ENCODE results near the gene HEPACAM.

HEPACAM gene

GRCh38 chr11:124900464-124900863 is 35.4 kb downstream of the HEPACAM start:
- DNase-seq, result no peak
- Mint-ChIP-seq H3K27ac (no peak overlapping the region), H3K4me1 (peaks cover 12% of the 10 kb centered on the region), H3K4me3 (no peak overlapping the region), H3K27me3 (peaks cover 51% of the 10 kb centered on the region), H3K36me3 (no peaks in the 10 kb centered on the region), H3K9me3 (no peaks in the 10 kb centered on the region)
- CTCF ChIA-PET, result no interaction called here

GRCh38 chr11:124899383-124900145 is 36.3 kb downstream of the HEPACAM start:
- DNase-seq, result no peak
- H3K27me3 Mint-ChIP-seq, result peaks cover 57% of the 10 kb centered on the region
- H3K9me3 Mint-ChIP-seq, result no peaks in the 10 kb centered on the region
- H3K4me3 Mint-ChIP-seq, result no peak overlapping the region
- no peaks in the 10 kb centered on the region for H3K36me3 Mint-ChIP-seq
- no peak overlapping the region for H3K27ac Mint-ChIP-seq
- peaks cover 12% of the 10 kb centered on the region for H3K4me1 Mint-ChIP-seq
- CTCF ChIA-PET, result no interaction called here

DNA sequence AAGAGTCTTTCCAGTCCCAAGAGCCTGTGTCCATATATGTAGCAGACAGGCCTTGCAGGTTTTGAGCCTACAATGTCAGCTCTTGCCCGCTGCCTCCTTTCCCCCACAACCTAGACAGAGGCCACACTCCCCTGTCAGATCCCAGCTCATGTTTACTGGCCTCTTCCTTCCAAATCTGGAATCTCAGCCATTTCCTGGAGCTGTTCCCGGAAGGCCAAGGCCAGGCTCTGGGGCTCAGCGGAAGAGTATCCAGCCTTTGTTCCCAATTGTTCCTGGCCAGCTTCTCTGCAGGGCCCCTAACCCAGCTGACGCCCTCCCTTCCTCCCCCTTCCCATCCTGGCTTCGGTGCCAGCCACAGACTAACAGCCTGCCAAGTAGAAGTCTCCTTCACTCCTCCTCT is 37.1 kb downstream of the HEPACAM start:
- H3K9me3 Mint-ChIP-seq, result no peaks in the 10 kb centered on the region
- no peak for DNase-seq
- H3K4me1 Mint-ChIP-seq, result peaks cover 12% of the 10 kb centered on the region
- CTCF ChIA-PET, result interaction anchor here (2.0 kb wide), 1 partner anchor 23 kb away, joined by 5 read pairs; no protein-coding TSS in a partner anchor
- no peaks in the 10 kb centered on the region for H3K36me3 Mint-ChIP-seq
- H3K27me3 Mint-ChIP-seq, result peaks cover 57% of the 10 kb centered on the region
- no peak overlapping the region for H3K27ac Mint-ChIP-seq
- no peak overlapping the region for H3K4me3 Mint-ChIP-seq

DNA sequence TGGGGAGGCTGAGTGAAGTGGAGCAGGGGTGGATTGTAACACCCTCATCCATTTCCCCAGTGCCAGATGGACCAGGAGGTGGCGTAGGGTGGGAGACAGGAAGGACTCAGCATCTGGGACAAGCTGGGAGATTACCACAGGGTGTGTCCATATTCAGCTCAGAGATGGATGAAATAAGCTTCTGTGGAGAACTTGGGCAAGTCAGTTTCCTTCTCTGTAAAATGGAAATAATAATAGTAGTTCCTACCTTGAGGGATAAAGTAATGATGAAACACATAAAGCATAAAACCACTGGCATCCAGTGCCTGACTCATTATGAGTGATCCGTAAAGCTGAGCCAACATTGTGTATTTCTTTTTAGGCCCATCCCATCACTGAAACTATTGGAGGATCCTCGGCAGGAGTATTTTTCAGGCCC is 37.6 kb downstream of the HEPACAM start:
- H3K36me3 Mint-ChIP-seq, result no peaks in the 10 kb centered on the region
- no peaks in the 10 kb centered on the region for H3K9me3 Mint-ChIP-seq
- H3K27me3 Mint-ChIP-seq, result peaks cover 57% of the 10 kb centered on the region
- no peak overlapping the region for H3K27ac Mint-ChIP-seq
- no peak overlapping the region for H3K4me3 Mint-ChIP-seq
- H3K4me1 Mint-ChIP-seq, result peaks cover 12% of the 10 kb centered on the region
- DNase-seq, result no peak
- CTCF ChIA-PET, result interaction anchor here (2.0 kb wide), 1 partner anchor 22 kb away, joined by 5 read pairs; no protein-coding TSS in a partner anchor

GRCh38 chr11:124897674-124898262 is 38.1 kb downstream of the HEPACAM start, which contains the start of gene ROBO4:
Gene ROBO4, minus strand, starts transcription at chr11:124897865. Its CDS starts 70 bp downstream, at chr11:124897795.
- Mint-ChIP-seq H3K4me1 (peaks cover 12% of the 10 kb centered on the region), H3K36me3 (no peaks in the 10 kb centered on the region), H3K27ac (no peak within 1 kb of the TSS), H3K27me3 (peaks cover 63% of the 10 kb centered on the region), H3K4me3 (no peak within 1 kb of the TSS), H3K9me3 (no peaks in the 10 kb centered on the region)
- CTCF ChIA-PET, result interaction anchor here (0.9 to 2.0 kb wide), 2 partner anchors 22 to 139 kb away, joined by 3 to 5 read pairs; no protein-coding TSS in a partner anchor
- no peak for DNase-seq

- no peaks in the 10 kb centered on the region for H3K36me3 Mint-ChIP-seq
- no peak overlapping the region for H3K27ac Mint-ChIP-seq
- peaks cover 12% of the 10 kb centered on the region for H3K4me1 Mint-ChIP-seq
- CTCF ChIA-PET, result interaction anchor here (0.9 to 2.0 kb wide), 2 partner anchors 21 to 138 kb away, joined by 3 to 5 read pairs; no protein-coding TSS in a partner anchor
- no peaks in the 10 kb centered on the region for H3K9me3 Mint-ChIP-seq
- peaks cover 62% of the 10 kb centered on the region for H3K27me3 Mint-ChIP-seq
- no peak for DNase-seq
- no peak overlapping the region for H3K4me3 Mint-ChIP-seq
Measured at GRCh38 chr11:124896821-124897391, 38.9 kb downstream of the HEPACAM start.

DNA sequence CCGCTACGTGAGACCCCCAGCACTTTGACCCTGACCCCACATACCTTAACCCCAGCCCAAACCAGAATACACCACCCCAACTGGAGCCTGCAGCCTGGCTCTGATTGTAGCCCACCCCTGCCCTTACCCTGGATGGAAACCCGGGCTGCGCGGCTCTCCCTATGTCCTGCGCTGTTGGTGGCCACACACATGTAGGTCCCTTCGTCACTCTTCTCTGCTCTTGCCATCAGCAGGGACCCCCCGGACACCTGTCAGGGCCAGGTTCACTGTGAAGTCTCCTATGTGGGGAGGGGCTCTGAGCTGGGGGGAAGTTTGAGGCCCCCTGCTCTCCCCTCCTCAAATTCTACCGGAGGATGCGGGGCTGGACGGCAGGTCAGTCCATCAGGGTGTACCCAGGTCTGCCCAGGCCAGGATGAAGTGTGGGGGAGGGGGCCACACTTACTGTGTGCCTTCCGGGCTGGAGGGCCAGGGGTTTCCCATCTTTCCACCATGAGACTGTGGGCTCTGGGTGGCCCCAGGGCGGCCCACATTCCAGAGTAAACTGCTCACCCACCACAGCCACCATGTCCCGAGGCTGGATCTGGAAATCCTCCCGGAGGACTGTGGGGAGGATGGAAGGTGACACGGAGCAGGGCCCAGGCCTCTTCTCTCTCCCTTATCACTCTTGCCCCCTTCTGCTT is 39.6 kb downstream of the HEPACAM start:
- no peak for DNase-seq
- CTCF ChIA-PET, result interaction anchor here (1.3 to 2.0 kb wide), 2 partner anchors 20 kb away, joined by 3 to 5 read pairs; no protein-coding TSS in a partner anchor
- Mint-ChIP-seq H3K27ac (no peak overlapping the region), H3K4me1 (peaks cover 12% of the 10 kb centered on the region), H3K4me3 (no peak overlapping the region), H3K36me3 (no peaks in the 10 kb centered on the region), H3K27me3 (peaks cover 57% of the 10 kb centered on the region), H3K9me3 (no peaks in the 10 kb centered on the region)

DNA sequence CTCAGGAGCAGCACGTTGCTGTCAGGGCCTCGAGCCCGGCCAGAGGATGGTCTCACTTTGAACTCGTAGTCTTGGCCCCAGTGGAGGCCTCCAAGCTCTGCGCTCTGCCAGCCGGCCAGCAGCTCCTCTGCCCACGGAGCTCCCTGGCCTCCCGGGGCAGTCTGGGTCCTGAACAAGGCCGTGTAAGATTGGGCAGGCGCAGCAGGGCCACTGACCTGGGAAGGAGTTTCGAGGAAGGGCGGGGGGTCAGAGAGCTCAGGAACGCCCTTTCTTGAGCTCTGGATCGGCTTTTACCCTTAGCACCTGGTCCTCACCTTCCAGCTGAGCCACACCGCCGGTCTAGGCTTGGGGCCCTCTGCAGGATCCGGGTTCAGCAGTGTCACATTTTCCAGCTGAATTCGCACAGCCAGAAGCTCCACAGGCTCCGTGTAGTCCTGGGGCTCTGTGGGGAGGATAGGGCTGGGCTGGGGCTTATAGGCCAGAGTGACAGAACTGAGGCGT is 40.3 kb downstream of the HEPACAM start:
- Mint-ChIP-seq H3K36me3 (no peaks in the 10 kb centered on the region), H3K27me3 (peaks cover 55% of the 10 kb centered on the region), H3K9me3 (no peaks in the 10 kb centered on the region), H3K4me1 (peaks cover 12% of the 10 kb centered on the region), H3K27ac (no peak overlapping the region), H3K4me3 (no peak overlapping the region)
- CTCF ChIA-PET, result interaction anchor here (0.9 to 1.3 kb wide), 2 partner anchors 19 to 246 kb away, joined by 3 to 4 read pairs; no protein-coding TSS in a partner anchor
- DNase-seq, result no peak

DNA sequence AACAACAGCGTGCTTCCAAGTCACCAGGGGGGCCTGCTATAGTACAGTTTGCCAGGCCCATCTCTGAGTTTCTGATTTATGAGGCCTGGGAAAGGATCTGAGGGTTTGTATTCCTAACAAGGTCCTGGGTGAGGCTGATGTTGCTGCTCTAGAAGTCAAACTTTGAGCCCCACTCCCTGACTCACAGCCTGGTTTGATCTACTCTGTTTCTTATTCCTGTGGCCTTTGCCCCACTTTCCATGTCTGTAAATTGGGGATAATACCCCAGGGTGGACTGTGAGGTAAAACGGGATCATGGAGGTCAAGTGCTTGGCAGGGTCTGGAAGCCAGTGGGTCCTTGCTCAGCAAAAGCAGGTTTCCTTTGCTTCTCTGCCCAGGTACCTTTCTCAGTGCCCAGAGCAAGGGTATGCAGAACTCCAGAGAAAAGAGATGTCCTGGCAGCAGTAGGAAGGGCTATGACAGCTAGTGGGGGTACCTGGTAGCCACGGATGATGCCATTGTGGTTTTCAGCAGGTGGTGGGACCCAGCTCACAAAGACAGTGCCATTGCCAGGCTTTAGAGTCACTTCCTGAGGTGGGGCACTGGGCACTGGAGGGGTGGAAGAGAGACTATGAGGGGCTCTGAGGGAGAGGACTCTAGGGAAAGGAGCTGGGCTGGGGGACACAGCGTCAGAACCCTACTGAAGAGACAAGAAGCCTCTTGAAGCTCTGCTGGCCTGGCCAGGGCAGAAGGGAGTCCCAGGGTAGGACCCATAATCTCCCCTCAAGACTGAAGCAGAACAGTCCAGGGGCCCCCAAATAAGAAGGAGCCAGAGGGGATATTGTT is 41.0 kb downstream of the HEPACAM start:
- Mint-ChIP-seq H3K27me3 (peaks cover 50% of the 10 kb centered on the region), H3K36me3 (no peaks in the 10 kb centered on the region), H3K27ac (no peak overlapping the region), H3K4me1 (peaks cover 12% of the 10 kb centered on the region), H3K4me3 (no peak overlapping the region), H3K9me3 (no peaks in the 10 kb centered on the region)
- CTCF ChIA-PET, result interaction anchor here (0.9 to 1.3 kb wide), 2 partner anchors 18 to 246 kb away, joined by 3 to 4 read pairs; no protein-coding TSS in a partner anchor
- no peak for DNase-seq

GRCh38 chr11:124893781-124894401 is 42.0 kb downstream of the HEPACAM start:
- peaks cover 12% of the 10 kb centered on the region for H3K4me1 Mint-ChIP-seq
- H3K27me3 Mint-ChIP-seq, result peaks cover 44% of the 10 kb centered on the region
- DNase-seq, result no peak
- H3K27ac Mint-ChIP-seq, result no peak overlapping the region
- H3K9me3 Mint-ChIP-seq, result no peaks in the 10 kb centered on the region
- CTCF ChIA-PET, result no interaction called here
- H3K36me3 Mint-ChIP-seq, result no peaks in the 10 kb centered on the region
- H3K4me3 Mint-ChIP-seq, result no peak overlapping the region

- H3K36me3 Mint-ChIP-seq, result no peaks in the 10 kb centered on the region
- H3K4me3 Mint-ChIP-seq, result no peak overlapping the region
- no peak for DNase-seq
Measured at GRCh38 chr11:124892750-124893454, 42.9 kb downstream of the HEPACAM start.

DNA sequence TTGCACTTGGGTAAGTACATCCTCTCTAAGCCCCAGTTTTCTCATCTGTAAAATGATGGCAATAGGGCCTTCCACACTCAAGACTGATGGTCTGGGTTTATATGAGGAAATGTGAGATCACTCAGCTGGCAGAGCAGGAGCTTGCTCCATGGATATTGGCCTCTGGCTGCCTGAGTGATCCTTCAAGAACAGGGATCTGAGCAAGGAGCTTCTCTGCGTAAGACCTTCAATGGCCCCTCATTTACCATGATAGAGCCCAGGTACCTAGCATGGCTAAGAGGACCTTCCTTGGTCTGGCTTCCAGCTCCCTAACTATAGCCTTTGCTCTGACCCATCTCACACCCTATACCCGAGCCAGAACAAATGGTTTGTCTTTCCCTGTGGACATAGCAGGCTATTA is 43.7 kb downstream of the HEPACAM start:
- CTCF ChIA-PET, result interaction anchor here (0.6 to 0.8 kb wide), 2 partner anchors 16 kb away, joined by 3 read pairs; no protein-coding TSS in a partner anchor
- Mint-ChIP-seq H3K4me1 (peaks cover under 1% of the 10 kb centered on the region), H3K9me3 (no peaks in the 10 kb centered on the region), H3K36me3 (no peaks in the 10 kb centered on the region), H3K27ac (no peak overlapping the region), H3K27me3 (peaks cover 42% of the 10 kb centered on the region), H3K4me3 (no peak overlapping the region)
- DNase-seq, result no peak

More at GRCh38 chr11:124892750-124893454, 42.9 kb downstream of the HEPACAM start:
- CTCF ChIA-PET, result interaction anchor here (0.6 kb wide), 1 partner anchor 17 kb away, joined by 3 read pairs; no protein-coding TSS in a partner anchor
- H3K27ac Mint-ChIP-seq, result no peak overlapping the region
- H3K4me1 Mint-ChIP-seq, result peaks cover 8% of the 10 kb centered on the region
- H3K9me3 Mint-ChIP-seq, result no peaks in the 10 kb centered on the region
- peaks cover 43% of the 10 kb centered on the region for H3K27me3 Mint-ChIP-seq

Data from activated naive CD4-positive, alpha-beta T cell treated with anti-CD3 and anti-CD28 coated beads, Interleukin-2, amount 10 ng/mL, durations not matched to agents 7 days and 5 days (primary cell).